NB4 (cell line): ENCODE measurements around the gene TPRG1L.

Experiments
- DNase-seq: peaks from one replicate; pipeline ENCODE4 v3.0.0; 2010; ENCODE audit warnings: low read depth
- H3K4me3 ChIP-seq: one replicate; pipeline ENCODE4 v1.5.1; 2011; ENCODE audit warnings: mild to moderate bottlenecking, low read depth, low read length, moderate library complexity
- MYC ChIP-seq: IDR thresholded peaks from 2 replicates; pipeline ENCODE4 v1.6.1; 2011; ENCODE audit warnings: low read depth, low read length
- POLR2A ChIP-seq: IDR thresholded peaks from 2 replicates; pipeline ENCODE4 v1.6.1; 2011; ENCODE audit warnings: mild to moderate bottlenecking; ENCODE audit not compliant: insufficient read length; ENCODE audit errors: extremely low read depth
- TF ChIP-seq, protein P1 (sequence below): IDR thresholded peaks from one replicate; pipeline ENCODE4 v1.5.1; 2012; ENCODE audit warnings: low read depth, low read length
- TF ChIP-seq, protein P2 (sequence below): IDR thresholded peaks from 2 replicates; pipeline ENCODE4 v1.6.1; 2011; ENCODE audit warnings: low read depth, low read length

TPRG1L gene

DNA sequence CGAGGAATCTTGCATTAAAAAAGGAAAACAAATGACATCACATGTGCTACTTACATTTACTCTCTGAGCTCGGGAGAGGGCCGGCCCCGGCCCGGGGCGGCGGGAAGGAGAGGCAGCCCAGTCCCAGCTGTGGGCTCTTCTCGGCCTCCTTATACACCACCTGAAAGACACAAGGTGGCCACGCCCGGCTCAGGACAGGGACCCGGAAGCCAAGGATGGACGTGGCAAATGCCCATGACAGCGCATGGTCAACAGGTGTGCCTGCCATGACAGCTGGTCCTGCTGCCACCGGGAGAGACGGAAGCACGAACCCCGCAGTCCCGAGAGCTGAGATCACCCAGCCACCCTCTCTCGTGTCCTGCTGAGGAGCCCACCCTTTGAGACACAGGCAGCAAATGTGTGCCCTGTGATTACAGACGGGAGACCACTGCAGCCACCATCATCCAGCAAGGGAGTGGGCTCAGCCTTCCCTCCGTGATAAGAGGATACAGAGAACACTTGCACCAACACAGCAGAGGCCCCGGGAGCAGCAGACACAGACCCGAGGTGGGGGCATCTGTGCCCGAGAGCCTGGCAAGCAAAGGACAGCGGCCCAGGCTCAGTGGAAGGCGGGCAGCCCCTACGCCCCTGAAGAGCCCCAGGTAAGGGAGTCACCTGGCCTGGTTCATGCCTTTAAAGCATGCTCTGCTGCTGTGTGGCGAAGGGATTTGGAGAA lies 8.7 kb downstream of the TPRG1L start:
- DNase-seq = no peak
- TF ChIP-seq, protein P1, sequence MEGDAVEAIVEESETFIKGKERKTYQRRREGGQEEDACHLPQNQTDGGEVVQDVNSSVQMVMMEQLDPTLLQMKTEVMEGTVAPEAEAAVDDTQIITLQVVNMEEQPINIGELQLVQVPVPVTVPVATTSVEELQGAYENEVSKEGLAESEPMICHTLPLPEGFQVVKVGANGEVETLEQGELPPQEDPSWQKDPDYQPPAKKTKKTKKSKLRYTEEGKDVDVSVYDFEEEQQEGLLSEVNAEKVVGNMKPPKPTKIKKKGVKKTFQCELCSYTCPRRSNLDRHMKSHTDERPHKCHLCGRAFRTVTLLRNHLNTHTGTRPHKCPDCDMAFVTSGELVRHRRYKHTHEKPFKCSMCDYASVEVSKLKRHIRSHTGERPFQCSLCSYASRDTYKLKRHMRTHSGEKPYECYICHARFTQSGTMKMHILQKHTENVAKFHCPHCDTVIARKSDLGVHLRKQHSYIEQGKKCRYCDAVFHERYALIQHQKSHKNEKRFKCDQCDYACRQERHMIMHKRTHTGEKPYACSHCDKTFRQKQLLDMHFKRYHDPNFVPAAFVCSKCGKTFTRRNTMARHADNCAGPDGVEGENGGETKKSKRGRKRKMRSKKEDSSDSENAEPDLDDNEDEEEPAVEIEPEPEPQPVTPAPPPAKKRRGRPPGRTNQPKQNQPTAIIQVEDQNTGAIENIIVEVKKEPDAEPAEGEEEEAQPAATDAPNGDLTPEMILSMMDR = no peak
- H3K4me3 ChIP-seq = no peak overlapping the region

DNA sequence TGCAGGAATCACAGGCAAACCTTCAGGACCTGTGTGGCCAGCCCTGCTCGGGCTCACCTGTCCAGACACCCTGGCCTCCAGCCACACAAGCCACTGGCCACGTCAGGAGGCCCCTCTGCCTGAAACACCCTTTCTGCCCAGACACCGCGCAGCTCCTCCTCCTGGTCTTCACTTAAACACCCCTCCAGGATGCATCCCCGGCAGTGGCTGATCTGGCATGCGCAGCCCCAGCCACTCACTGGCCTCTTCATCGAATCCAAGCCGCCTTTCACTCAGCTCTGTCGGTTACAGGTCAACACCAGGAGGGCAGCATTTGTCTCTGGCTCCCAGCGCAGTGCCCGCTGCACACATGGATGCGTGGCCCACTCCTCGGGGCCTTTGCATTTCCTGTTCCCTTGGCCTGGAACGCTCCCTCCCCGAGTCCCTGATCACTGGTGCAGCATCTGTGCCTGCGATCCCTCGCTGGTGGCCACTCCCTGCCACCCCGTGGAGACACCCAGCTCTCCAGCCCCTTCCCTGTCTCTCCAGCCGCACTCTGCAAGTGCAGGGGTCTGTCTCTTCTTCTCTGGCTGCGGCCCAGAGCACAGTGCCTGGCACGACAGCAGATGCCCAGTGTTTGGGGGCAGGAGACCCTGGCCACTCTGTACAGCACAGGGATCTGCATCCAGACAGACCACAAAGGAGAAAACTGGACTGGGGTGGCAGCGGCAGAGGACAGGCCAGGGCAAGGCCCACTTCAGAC lies 9.4 kb downstream of the TPRG1L start:
- TF ChIP-seq MYC (no peak), POLR2A (no peak)
- TF ChIP-seq, protein P1 = no peak
- TF ChIP-seq, protein P2, sequence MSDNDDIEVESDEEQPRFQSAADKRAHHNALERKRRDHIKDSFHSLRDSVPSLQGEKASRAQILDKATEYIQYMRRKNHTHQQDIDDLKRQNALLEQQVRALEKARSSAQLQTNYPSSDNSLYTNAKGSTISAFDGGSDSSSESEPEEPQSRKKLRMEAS = no peak
- H3K4me3 ChIP-seq = no peak overlapping the region
- DNase-seq = no peak

DNA sequence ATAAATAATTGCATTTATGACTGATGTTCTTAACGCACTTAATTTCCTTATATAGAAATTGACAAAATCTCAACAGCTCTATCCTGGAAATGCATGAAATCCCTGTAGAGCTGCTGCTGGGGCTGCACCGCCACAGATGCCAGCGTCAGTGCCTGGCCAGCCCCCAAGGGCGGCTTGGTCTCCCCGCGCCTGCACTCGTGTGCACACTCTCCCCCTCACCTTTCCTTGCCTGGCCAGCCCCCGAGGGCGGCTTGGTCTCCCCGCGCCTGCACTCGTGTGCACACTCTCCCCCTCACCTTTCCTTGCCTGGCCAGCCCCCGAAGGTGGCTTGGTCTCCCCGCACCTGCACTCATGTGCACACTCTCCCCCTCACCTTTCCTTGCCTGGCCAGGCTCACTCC lies 11.3 kb downstream of the TPRG1L start:
- no peak for DNase-seq
- no peak overlapping the region for H3K4me3 ChIP-seq
- TF ChIP-seq, protein P2 = no peak
- TF ChIP-seq MYC (no peak), POLR2A (no peak)
- TF ChIP-seq, protein P1 = no peak

DNA sequence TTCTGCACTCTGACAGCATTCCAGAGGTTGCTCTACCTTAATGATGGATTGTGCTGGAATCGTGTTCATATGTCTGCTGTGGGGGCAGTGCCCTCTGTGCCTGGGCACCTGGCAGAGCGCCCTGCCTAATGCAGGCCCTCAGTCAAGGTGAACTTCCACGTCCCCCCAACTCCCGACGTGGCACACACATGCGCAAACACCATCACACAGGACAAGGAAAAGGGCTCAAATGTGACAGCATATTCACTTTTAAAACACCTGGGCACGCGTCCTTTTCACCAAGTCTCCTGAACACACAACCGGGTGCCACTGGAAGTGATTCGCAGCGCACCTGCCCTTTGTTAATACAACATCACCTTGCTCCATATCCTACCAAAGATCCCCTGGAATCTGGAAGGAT lies 11.7 kb downstream of the TPRG1L start:
- TF ChIP-seq, protein P2 = no peak
- TF ChIP-seq MYC = no peak
- TF ChIP-seq, protein P1 = no peak
- no peak for TF ChIP-seq POLR2A
- no peak overlapping the region for H3K4me3 ChIP-seq
- DNase-seq = no peak

DNA sequence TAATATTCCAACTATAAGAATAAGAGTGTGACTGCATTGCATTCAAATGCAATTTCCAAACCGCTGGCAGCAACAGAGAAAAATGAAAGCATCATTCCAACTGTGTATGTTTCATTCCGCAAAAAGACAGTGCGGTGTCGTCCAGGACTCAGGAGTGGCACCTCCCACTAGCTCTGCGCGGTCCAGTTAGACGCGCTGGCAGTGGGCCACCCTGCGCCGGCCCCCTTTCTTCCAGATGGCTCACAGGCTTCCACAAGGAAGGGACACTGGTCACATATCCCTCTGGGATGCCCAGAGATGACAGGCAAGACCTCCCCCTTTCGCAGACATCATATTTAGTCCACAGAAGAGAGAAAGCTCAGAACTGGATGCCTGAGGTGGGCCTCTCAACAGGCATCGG lies 13.2 kb downstream of the TPRG1L start:
- no peak overlapping the region for H3K4me3 ChIP-seq
- TF ChIP-seq POLR2A (no peak), MYC (no peak)
- TF ChIP-seq, protein P1 = no peak
- TF ChIP-seq, protein P2 = no peak
- no peak for DNase-seq
